Activated naive CD8-positive, alpha-beta T cell treated with anti-CD3 and anti-CD28 coated beads, Interleukin-2, amount 50 U/mL, for 16 hours (primary cell): ENCODE results near the gene COL24A1.
"Not testable (repeated sequence)": the region's sequence is repeated elsewhere in the genome, so short reads cannot be mapped to it uniquely, and the experiment has no call there.

Experiments used
- DNase-seq: peaks from one replicate; pipeline ENCODE4 v3.0.0-alpha.2; 2020; ENCODE audit warnings: low read depth, low spot score

The COL24A1 gene

GRCh38 chr1:86153836-86154235 lies 2.7 kb downstream of the COL24A1 start:
- no peak for DNase-seq

GRCh38 chr1:86152887-86153286 lies 3.7 kb downstream of the COL24A1 start:
- no peak for DNase-seq

- DNase-seq, result no peak
These were observed 5.1 kb downstream of the COL24A1 start for GRCh38 chr1:86151427-86151826.

GRCh38 chr1:86150553-86151055 lies 6.0 kb downstream of the COL24A1 start:
- no peak for DNase-seq

- no peak for DNase-seq
These were observed 7.0 kb downstream of the COL24A1 start for GRCh38 chr1:86149591-86149990.

- DNase-seq, result no peak
These were observed 8.8 kb downstream of the COL24A1 start for GRCh38 chr1:86147755-86148154.

GRCh38 chr1:86146566-86146965 lies 10.0 kb downstream of the COL24A1 start:
- DNase-seq, result no peak

GRCh38 chr1:86140281-86140880 lies 16.2 kb downstream of the COL24A1 start:
- no peak for DNase-seq

- DNase-seq, result no peak
These were observed 17.8 kb downstream of the COL24A1 start for GRCh38 chr1:86138746-86139145.

GRCh38 chr1:86137436-86137835 lies 19.1 kb downstream of the COL24A1 start:
- DNase-seq, result no peak

- no peak for DNase-seq
These were observed 37.3 kb downstream of the COL24A1 start for GRCh38 chr1:86119214-86119764.

- no peak for DNase-seq
These were observed 41.7 kb downstream of the COL24A1 start for GRCh38 chr1:86114816-86115400.

GRCh38 chr1:86114236-86114635 lies 42.3 kb downstream of the COL24A1 start:
- DNase-seq, result no peak

GRCh38 chr1:86111590-86111989 lies 45.0 kb downstream of the COL24A1 start:
- not testable (repeated sequence) for DNase-seq

GRCh38 chr1:86110451-86111129 lies 46.0 kb downstream of the COL24A1 start:
- DNase-seq, result no peak

GRCh38 chr1:86105533-86105866 lies 51.1 kb downstream of the COL24A1 start:
- no peak for DNase-seq

- DNase-seq, result no peak
These were observed 51.7 kb downstream of the COL24A1 start for GRCh38 chr1:86104606-86105532.

- no peak for DNase-seq
These were observed 55.0 kb downstream of the COL24A1 start for GRCh38 chr1:86101616-86102015.

GRCh38 chr1:86100401-86100800 lies 56.2 kb downstream of the COL24A1 start:
- no peak for DNase-seq

GRCh38 chr1:86089765-86090164 lies 66.8 kb downstream of the COL24A1 start:
- DNase-seq, result no peak

- DNase-seq, result no peak
These were observed 70.7 kb downstream of the COL24A1 start for GRCh38 chr1:86085741-86086409.
